Mucosa of descending colon (tissue), 3 donors: ENCODE data around the gene TIGD1. TPM values are rescaled to one million over a fixed set of nuclear protein-coding genes. Genes with fewer than 3 reads are reported as not detected.

Experiments
- ATAC-seq: fragments of 200-7000 bp; cut with Tn5 transposase; one replicate; pipeline ENCODE4 v1.9.1; 2020; ENCODE audit warnings: mild to moderate bottlenecking, moderate library complexity
- DNase-seq, 3 donors: peaks; one replicate each; pipeline ENCODE4 v3.0.0-alpha.2; 2020
- H3K36me3 ChIP-seq: fragments of 200-600 bp; one replicate; pipeline ENCODE4 v1.8.0; 2021; ENCODE audit warnings: low read depth, mild to moderate bottlenecking
- H3K4me1 ChIP-seq: fragments of 200-600 bp; one replicate; pipeline ENCODE4 v1.8.0; 2021; ENCODE audit warnings: low read depth, mild to moderate bottlenecking
- H3K4me3 ChIP-seq: fragments of 200-600 bp; one replicate; pipeline ENCODE4 v1.8.0; 2021; ENCODE audit warnings: mild to moderate bottlenecking
- H3K9me3 ChIP-seq: fragments of 200-600 bp; one replicate; pipeline ENCODE4 v1.8.0; 2021; ENCODE audit warnings: mild to moderate bottlenecking
- intact Hi-C, 2 donors: fragments of 100-400 bp; cut with DNase I in 1 of 2; cut with micrococcal nuclease in 1 of 2; formaldehyde crosslinking; loops; one replicate each; pipeline versions ENCODE4 v1.11.0 to v1.11.1; 2022; cut with DNase I, micrococcal nuclease
- total RNA-seq, 3 donors: library from RNA; stranded (reverse); fragmentation: NEBNext Ultra II Directional in 2 of 3; extraction: Animal tissue kit (Norgen Biotek cat#: 25700) in 2 of 3; gene quantifications; one replicate each; pipeline versions ENCODE4 v1.2.1 to v1.2.4, GENCODE V29; 2021 to 2023
- TF ChIP-seq, protein P1 (sequence below): fragments of 200-600 bp; IDR thresholded peaks from one replicate; pipeline ENCODE4 v1.8.0; 2022; ENCODE audit warnings: antibody characterized with exemption, mild to moderate bottlenecking
- donor health status: DM: no; HTN: no; CAD: no; lungs with moderate emphysema.
- donor health status: DM: no; HTN: no; CAD: no.
- donor health status: DM: no; HTN: yes; CAD: no.

The TIGD1 gene
- total RNA-seq, 3 donors from 2014 or later, result 4.1 to 5.6 (median 5.4) TPM

DNA sequence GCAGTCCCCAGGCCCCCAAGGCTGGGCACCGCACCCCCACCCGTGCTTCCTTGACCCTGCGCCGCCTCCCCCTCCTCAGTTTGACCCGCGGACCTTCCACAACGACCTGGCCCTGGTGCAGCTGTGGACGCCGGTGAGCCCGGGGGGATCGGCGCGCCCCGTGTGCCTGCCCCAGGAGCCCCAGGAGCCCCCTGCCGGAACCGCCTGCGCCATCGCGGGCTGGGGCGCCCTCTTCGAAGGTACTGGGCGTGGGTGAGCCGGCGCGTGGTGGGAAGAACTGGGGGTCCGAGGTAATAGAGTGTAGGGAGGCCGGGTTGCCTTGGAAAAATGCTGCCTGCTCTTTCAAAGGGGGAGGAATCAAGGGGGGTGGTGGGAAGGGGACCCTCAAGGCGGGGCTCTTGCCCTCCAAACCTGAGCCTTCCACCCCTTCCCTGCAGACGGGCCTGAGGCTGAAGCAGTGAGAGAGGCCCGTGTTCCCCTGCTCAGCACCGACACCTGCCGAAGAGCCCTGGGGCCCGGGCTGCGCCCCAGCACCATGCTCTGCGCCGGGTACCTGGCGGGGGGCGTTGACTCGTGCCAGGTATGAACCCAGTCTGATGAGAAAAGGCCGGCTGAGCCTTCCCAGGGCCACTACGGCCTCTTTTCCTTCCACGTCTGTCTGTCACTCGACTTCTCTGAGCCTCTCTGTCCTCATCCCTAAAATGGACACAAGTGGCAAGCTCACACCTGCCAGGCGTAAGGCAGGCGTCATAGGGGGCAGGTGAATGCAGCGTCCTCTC is 27.5 kb downstream of the TIGD1 start:
- Histone ChIP-seq H3K9me3 (no peaks in the 10 kb centered on the region), H3K36me3 (no peaks in the 10 kb centered on the region), H3K4me1 (peaks cover 17% of the 10 kb centered on the region), H3K4me3 (no peak overlapping the region)
- no peak for DNase-seq
- ATAC-seq, result no peak
- intact Hi-C loops, result no loop called here
- TF ChIP-seq, protein P1, sequence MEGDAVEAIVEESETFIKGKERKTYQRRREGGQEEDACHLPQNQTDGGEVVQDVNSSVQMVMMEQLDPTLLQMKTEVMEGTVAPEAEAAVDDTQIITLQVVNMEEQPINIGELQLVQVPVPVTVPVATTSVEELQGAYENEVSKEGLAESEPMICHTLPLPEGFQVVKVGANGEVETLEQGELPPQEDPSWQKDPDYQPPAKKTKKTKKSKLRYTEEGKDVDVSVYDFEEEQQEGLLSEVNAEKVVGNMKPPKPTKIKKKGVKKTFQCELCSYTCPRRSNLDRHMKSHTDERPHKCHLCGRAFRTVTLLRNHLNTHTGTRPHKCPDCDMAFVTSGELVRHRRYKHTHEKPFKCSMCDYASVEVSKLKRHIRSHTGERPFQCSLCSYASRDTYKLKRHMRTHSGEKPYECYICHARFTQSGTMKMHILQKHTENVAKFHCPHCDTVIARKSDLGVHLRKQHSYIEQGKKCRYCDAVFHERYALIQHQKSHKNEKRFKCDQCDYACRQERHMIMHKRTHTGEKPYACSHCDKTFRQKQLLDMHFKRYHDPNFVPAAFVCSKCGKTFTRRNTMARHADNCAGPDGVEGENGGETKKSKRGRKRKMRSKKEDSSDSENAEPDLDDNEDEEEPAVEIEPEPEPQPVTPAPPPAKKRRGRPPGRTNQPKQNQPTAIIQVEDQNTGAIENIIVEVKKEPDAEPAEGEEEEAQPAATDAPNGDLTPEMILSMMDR, result no peak

DNA sequence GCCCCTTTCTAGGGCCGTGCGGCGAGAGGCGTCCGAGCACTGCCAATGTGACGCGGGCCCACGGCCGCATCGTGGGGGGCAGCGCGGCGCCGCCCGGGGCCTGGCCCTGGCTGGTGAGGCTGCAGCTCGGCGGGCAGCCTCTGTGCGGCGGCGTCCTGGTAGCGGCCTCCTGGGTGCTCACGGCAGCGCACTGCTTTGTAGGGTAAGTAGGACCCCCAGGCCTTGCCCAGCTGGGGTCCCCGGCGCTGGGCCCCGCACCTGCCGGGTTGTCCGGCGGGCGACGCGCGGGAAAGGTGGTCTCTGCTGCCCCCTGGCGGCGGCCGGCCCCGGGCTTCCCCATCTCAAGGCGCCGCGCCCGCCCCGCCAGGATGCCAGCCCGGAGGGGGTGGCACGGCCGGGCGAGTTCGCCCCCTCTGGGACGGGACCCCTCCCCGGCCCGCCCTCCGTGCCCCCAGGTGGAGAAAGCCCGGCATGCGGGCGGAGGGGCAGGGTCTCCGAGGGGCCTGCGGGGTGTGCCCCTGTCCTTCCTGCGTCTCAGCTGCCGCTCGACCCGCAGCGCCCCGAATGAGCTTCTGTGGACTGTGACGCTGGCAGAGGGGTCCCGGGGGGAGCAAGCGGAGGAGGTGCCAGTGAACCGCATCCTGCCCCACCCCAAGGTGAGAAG is 28.3 kb downstream of the TIGD1 start:
- no peaks in the 10 kb centered on the region for H3K9me3 ChIP-seq
- peaks cover 17% of the 10 kb centered on the region for H3K4me1 ChIP-seq
- TF ChIP-seq, protein P1, result peak; percentile 86
- intact Hi-C loops, result no loop called here
- H3K4me3 ChIP-seq, result no peak overlapping the region
- DNase-seq (peak in 2 of 3 donors; percentile 71 to 76), ATAC-seq (peak; percentile 69)
- no peaks in the 10 kb centered on the region for H3K36me3 ChIP-seq

DNA sequence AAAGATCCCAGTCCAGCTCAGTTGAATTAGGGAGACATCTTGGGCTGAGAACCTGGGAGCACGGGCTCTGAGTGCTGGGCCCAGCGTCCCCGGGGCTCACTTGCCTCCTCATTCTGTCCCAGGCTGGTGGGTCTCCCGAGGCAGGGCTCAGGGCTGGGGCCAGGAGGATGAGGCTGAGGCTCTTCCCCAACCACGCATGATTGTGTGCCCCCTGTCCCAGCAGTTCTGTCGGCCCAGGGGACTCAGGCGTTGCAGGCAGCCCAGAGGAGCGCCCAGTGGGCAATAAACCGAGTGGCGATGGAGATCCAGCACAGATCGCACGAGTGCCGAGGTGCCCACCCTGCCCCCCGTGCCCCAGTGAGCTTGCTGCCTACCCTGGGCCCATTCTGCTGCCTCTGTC is 29.3 kb downstream of the TIGD1 start:
- H3K4me1 ChIP-seq, result peaks cover 17% of the 10 kb centered on the region
- H3K36me3 ChIP-seq, result no peaks in the 10 kb centered on the region
- TF ChIP-seq, protein P1, result no peak
- no peaks in the 10 kb centered on the region for H3K9me3 ChIP-seq
- no peak overlapping the region for H3K4me3 ChIP-seq
- DNase-seq, result no peak
- intact Hi-C loops, result no loop called here
- ATAC-seq, result no peak

DNA sequence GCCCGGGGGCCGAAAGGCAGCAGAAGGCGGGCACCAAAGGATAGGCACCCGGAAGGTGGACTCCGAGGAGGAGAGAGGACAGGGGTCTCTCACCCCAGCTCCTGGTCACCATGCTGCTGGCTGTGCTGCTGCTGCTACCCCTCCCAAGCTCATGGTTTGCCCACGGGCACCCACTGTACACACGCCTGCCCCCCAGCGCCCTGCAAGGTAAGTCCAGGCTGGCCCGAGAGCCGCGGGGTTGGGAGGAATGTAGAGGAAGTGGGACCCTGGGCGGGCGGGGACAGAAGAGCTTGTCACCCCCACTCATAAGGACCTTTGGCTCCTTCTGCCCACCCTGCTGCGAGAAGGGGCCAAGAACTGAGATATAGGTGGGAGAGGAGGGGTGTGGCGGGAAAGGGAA is 29.9 kb downstream of the TIGD1 start:
- peaks cover 17% of the 10 kb centered on the region for H3K4me1 ChIP-seq
- TF ChIP-seq, protein P1, result no peak
- ATAC-seq (no peak), DNase-seq (no peak)
- H3K9me3 ChIP-seq, result no peaks in the 10 kb centered on the region
- no peaks in the 10 kb centered on the region for H3K36me3 ChIP-seq
- H3K4me3 ChIP-seq, result no peak overlapping the region
- intact Hi-C loops, result no loop called here

DNA sequence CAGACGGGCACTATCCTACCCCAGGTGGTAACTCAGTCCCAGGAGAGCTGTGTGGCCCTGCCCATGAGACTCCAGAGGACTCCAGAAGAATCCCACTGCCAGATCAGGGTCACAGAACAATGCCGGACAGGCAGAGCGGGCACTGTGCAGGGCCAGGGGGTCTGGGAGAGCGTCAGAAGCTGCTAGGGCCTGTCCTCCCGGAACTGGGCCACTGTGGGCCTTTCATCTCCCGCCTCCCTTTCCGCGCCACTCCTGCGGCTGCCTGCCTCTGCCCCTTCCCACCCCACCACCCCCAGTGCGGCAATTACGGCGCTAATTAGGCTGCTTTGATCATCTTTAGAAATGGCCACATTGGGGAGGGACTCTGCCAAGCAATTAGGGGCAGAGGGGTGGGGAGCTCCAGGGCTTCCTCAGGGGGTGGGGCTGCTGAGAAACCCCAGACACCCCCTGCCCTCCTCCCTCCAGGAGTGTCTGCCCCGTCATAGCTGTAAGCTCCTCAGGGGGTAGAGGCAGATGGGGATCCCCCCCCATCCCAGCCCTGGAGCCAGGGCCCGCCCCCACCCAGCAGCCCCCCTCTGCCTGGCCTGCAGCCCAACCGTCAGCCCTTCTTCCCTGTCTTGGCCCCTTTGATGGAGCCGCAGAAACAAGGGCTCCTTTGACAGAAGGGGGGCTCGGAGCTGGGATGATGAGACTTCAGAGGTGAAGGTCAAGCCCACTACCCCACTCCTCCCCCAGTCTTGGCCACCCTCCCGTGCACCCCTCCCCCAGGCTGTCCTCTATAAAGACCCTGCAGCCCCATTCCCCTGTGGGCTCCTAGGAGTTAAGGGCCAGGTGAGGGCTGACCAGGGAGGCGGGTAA is 30.5 kb downstream of the TIGD1 start, which contains the start of gene PRSS56:
PRSS56 (plus strand) TSS at position 808 of the 858 bp plus-strand sequence. CDS start 211 bp downstream, outside the sequence.
- no peaks in the 10 kb centered on the region for H3K9me3 ChIP-seq
- ATAC-seq (no peak), DNase-seq (no peak)
- intact Hi-C loops, result loop anchor here in 1 of 2 donors (5.0 kb wide), 1 partner anchor 73 kb away; no protein-coding TSS in a partner anchor
- TF ChIP-seq, protein P1, result no peak
- H3K4me1 ChIP-seq, result peaks cover 17% of the 10 kb centered on the region
- no peak within 1 kb of the TSS for H3K4me3 ChIP-seq
- H3K36me3 ChIP-seq, result no peaks in the 10 kb centered on the region
